ENCODE data around the gene ATP11B.

- TF ChIP-seq CTCF (conservative IDR thresholded peaks at IDR 0.05; ENCODE audit: low read length) (no peak), EZH2phosphoT487 (IDR thresholded peaks at IDR 0.05; ENCODE audit: borderline replicate concordance, low read depth, low read length) (no peak)
Observed at GRCh38 chr3:182911782-182912111, 118.4 kb downstream of the ATP11B start.

All from OCI-LY7 (cell line).